Adipocyte (in vitro differentiated cells): Measurements from ENCODE around the gene EFCAB3.
A peak's percentile ranks its signal among the peaks of the same experiment; 100 is the strongest.
"Not testable (repeated sequence)": the region's sequence is repeated elsewhere in the genome, so short reads cannot be mapped to it uniquely, and the experiment has no call there.

ENCODE experiments used
- DNase-seq: peaks from one replicate; pipeline ENCODE4 v3.0.0-alpha.2; 2015; ENCODE audit warnings: low read depth
- H3K27me3 ChIP-seq: replicated peaks from 2 replicates; pipeline ENCODE4 v1.7.0; 2013; ENCODE audit warnings: mild to moderate bottlenecking, low read length, moderate library complexity; ENCODE audit not compliant: control insufficient read depth, insufficient read depth
- H3K36me3 ChIP-seq: 2 replicates; pipeline ENCODE4 v1.7.0; 2013; ENCODE audit warnings: low read length, mild to moderate bottlenecking, moderate library complexity; ENCODE audit not compliant: control insufficient read depth, insufficient read depth, severe bottlenecking
- H3K4me1 ChIP-seq: 2 replicates; pipeline ENCODE4 v1.7.0; 2013; ENCODE audit warnings: mild to moderate bottlenecking, low read length, moderate library complexity; ENCODE audit not compliant: control insufficient read depth, insufficient read depth
- H3K4me3 ChIP-seq: 2 replicates; pipeline ENCODE4 v1.7.0; 2013; ENCODE audit warnings: mild to moderate bottlenecking, low read length, moderate library complexity
- H3K9ac ChIP-seq: 2 replicates; pipeline ENCODE4 v1.7.0; 2013; ENCODE audit warnings: mild to moderate bottlenecking, low read length, moderate library complexity
- H3K9me3 ChIP-seq: 2 replicates; pipeline ENCODE4 v1.7.0; 2013; ENCODE audit warnings: mild to moderate bottlenecking, low read length, moderate library complexity; ENCODE audit not compliant: control insufficient read depth

EFCAB3 gene

DNA sequence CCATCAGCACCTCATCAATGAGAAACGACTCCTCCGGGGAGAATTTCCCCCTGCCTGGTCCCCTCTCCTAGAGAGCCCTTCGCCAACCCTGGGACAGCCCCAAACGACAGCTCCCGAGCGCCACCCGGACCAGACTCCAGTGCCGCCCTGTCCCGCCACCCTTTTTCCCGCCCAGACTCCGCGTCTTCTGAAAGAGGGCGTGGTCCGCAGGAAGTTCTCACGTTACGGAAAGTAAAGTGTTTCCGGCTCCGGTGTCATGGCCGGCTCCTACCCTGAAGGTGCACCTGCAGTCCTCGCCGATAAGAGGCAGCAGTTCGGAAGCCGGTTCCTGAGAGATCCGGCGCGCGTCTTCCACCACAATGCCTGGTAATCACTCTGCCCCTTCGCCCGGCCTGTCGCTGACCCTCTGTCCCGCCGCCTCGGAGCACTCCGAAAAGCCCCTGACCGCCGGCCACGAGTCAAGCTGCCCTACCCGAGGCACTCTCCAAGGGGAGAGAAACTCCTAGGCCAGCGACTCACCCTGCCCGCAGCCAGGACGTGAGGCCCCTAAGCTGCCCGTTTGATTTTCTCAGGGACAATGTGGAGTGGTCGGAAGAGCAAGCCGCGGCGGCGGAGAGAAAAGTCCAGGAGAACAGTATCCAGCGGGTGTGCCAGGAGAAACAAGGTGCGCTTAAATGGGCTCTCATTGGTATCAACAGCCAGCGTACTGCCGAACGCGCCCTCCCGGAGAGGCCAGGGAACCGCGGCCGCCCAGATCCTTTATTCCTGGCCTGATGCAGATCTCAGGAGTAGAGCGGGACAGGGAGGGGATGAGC, 43.5 kb downstream of the EFCAB3 start, which contains the start of gene METTL2A:
Gene METTL2A (plus strand): TSS at position 251 of the 815 bp plus-strand sequence. CDS start 6 bp downstream, at position 257.
- not testable (repeated sequence) for H3K9me3 ChIP-seq, H3K27me3 ChIP-seq, H3K4me1 ChIP-seq
- Histone ChIP-seq H3K4me3 (peak within 1 kb of the TSS; percentile 90), H3K9ac (peak within 1 kb of the TSS; percentile 82), H3K36me3 (peaks cover 11% of the 10 kb centered on the region)
- peak; percentile 93 for DNase-seq

DNA sequence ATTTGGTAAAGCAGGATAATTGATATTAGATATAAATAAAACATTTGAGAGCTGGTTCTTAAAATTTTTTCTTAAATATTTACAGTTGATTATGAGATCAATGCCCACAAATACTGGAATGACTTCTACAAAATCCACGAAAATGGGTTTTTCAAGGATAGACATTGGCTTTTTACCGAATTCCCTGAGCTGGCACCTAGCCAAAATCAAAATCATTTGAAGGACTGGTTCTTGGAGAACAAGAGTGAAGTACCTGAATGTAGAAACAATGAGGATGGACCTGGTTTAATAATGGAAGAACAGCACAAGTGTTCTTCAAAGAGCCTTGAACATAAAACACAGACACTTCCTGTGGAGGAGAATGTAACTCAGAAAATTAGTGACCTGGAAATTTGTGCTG, 45.9 kb downstream of the EFCAB3 start:
- not testable (repeated sequence) for DNase-seq, H3K4me3 ChIP-seq
- H3K36me3 ChIP-seq: peaks cover 16% of the 10 kb centered on the region

DNA sequence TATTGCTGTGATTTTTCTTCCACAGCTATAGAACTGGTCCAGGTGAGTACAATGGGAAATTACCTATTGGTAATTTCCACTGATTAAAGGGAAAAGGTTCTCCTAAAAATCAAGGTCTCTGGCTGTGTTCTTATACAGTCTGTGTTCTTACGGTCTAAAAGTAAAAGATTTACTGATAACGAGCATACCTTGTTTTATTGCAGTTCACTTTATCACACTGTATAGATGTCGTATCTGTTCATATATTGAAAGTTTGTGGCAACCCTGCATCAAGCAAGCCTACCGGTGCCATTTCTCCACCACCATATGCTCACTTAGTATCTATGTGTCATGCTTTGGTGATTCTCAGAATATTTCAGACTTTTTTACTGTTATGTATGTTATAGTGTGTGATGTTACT, 54.9 kb downstream of the EFCAB3 start:
- H3K9ac ChIP-seq, H3K4me3 ChIP-seq, DNase-seq, H3K27me3 ChIP-seq, H3K4me1 ChIP-seq, H3K9me3 ChIP-seq, H3K36me3 ChIP-seq: not testable (repeated sequence)

More for the DNA sequence above, 45.9 kb downstream of the EFCAB3 start:
- H3K4me1 ChIP-seq, H3K9me3 ChIP-seq, H3K27me3 ChIP-seq, H3K9ac ChIP-seq: not testable (repeated sequence)

- H3K36me3 ChIP-seq: peaks cover 31% of the 10 kb centered on the region
- DNase-seq, H3K4me1 ChIP-seq, H3K4me3 ChIP-seq, H3K9ac ChIP-seq, H3K27me3 ChIP-seq, H3K9me3 ChIP-seq: not testable (repeated sequence)
Observed at GRCh38 chr17:62441181-62441580, 60.8 kb downstream of the EFCAB3 start.

DNA sequence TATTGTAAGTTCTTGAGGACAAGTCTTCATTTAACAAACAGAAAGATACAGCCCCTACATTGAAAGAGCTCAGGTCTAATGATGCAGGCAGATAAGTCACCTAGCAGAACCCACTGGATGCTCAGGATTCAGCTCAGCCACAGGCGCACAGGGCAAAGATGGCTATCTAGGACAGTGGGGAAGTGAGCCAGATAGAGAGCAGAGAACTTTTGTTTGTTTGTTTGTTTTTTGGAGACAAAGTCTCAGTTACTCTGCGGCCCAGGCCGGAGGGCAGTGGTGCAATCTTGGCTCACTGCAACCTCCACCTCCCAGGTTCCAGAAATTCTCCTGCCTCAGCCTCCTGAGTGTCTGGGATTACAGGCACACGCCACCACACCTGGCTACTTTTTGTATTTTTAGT, 63.7 kb downstream of the EFCAB3 start:
- DNase-seq: no peak
- no peaks in the 10 kb centered on the region for H3K9me3 ChIP-seq
- H3K27me3 ChIP-seq: no peaks in the 10 kb centered on the region
- no peak overlapping the region for H3K9ac ChIP-seq
- H3K4me3 ChIP-seq: no peak overlapping the region
- H3K4me1 ChIP-seq: no peaks in the 10 kb centered on the region
- H3K36me3 ChIP-seq: peaks cover 54% of the 10 kb centered on the region

GRCh38 chr17:62445791-62446190, 65.4 kb downstream of the EFCAB3 start:
- not testable (repeated sequence) for H3K4me3 ChIP-seq, H3K4me1 ChIP-seq, H3K9ac ChIP-seq, H3K27me3 ChIP-seq, H3K9me3 ChIP-seq, DNase-seq
- peaks cover 49% of the 10 kb centered on the region for H3K36me3 ChIP-seq

GRCh38 chr17:62452195-62452594, 71.8 kb downstream of the EFCAB3 start:
- not testable (repeated sequence) for H3K4me1 ChIP-seq, H3K27me3 ChIP-seq, H3K9ac ChIP-seq, H3K9me3 ChIP-seq, DNase-seq, H3K4me3 ChIP-seq
- peaks cover 19% of the 10 kb centered on the region for H3K36me3 ChIP-seq

DNA sequence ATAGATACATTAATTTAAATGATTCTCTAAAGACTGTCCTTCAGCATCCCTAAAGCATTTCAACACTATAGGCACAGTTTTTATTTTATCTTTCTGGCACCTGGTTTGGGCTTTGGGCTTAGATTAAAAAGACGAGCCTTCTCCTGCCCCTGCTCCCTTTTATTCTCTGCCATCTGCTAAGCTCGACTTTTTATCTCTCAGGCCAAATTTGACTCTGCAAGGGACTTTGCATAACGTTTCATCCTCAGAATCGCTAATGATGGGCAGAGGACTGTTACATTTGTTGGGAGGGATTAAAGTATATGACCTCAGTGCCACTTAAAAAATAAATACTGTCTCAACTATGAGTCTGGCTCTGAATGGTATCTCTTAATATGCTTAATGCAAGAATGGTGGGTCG, 72.7 kb downstream of the EFCAB3 start:
- H3K9me3 ChIP-seq, H3K27me3 ChIP-seq, DNase-seq, H3K4me1 ChIP-seq, H3K9ac ChIP-seq, H3K4me3 ChIP-seq: not testable (repeated sequence)
- peaks cover 10% of the 10 kb centered on the region for H3K36me3 ChIP-seq

GRCh38 chr17:62453656-62454055, 73.3 kb downstream of the EFCAB3 start:
- not testable (repeated sequence) for H3K36me3 ChIP-seq, DNase-seq, H3K4me3 ChIP-seq, H3K4me1 ChIP-seq, H3K27me3 ChIP-seq, H3K9ac ChIP-seq, H3K9me3 ChIP-seq

DNA sequence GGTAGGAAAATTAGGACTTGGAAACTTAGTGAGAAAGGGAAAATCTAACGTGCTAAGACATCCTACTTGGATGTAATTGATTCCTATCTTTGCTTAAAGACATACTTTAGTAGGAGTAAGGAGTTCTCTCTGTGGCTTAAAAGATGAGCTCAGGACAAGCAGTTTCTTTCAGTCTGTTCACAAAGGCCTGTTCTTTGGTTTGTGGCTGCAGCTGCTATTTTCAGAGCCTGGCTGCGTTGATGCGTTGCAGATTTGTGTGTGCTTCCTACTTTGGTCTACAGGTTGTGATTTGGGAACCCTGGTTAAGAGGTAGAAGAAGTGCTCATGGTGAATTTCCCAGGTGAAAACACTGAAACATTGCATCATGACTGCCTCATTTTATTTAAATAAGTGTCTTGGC, 73.8 kb downstream of the EFCAB3 start:
- H3K9me3 ChIP-seq, H3K4me1 ChIP-seq, H3K36me3 ChIP-seq, H3K9ac ChIP-seq, DNase-seq, H3K27me3 ChIP-seq, H3K4me3 ChIP-seq: not testable (repeated sequence)

GRCh38 chr17:62456016-62456415, 75.7 kb downstream of the EFCAB3 start:
- no peak for DNase-seq
- Histone ChIP-seq H3K9me3 (no peaks in the 10 kb centered on the region), H3K27me3 (no peaks in the 10 kb centered on the region), H3K4me3 (no peak overlapping the region), H3K36me3 (no peaks in the 10 kb centered on the region), H3K4me1 (peaks cover 3% of the 10 kb centered on the region), H3K9ac (no peak overlapping the region)

- not testable (repeated sequence) for H3K9me3 ChIP-seq, H3K9ac ChIP-seq, H3K4me3 ChIP-seq, H3K36me3 ChIP-seq, H3K27me3 ChIP-seq, DNase-seq, H3K4me1 ChIP-seq
Observed at GRCh38 chr17:62458483-62458882, 78.1 kb downstream of the EFCAB3 start.
